Measurements from ENCODE around the gene PURA. TPM values are rescaled to one million over a fixed set of nuclear protein-coding genes. Genes with fewer than 3 reads are reported as not detected.

Gene PURA
- total and polyA plus RNA-seq, 2 donors from 2014 or later: 4.7 to 31.6 TPM

DNA sequence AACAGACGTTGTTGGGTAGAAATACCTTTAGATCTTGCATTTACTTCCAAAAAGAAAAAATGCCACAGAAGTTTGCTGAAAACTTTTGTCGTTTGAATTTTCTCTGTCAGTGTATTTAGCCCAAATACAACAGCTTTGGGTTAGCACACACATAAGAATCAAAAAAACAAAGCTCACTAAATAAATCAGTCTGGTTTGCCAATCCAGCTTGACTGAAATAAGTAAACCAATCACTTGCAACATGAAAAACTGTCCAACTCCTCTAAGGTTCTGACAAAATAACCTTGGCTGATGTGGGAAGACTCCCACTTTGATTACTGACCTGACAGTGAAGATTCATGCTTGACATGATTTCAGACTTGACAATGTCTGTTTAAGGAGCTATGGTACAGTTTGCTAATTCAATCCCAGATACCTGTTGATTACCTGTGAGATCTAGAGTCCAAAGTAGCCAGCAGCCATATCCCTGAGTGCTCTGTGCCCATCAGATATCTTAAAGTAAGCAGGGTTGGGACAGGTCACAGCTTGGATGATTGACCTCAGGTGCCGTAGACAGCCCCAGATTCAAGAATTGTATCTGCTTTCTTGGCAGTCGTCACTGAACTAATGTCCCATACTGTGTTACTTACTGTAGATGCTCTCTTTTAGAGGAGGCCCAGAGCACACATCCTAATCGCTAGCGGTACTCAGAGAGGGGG is 12.6 kb downstream of the PURA start:
- intact Hi-C loops (cut with DNase I): no loop called here
- FAIRE-seq (no peak), DNase-seq (no peak)
- TF ChIP-seq, protein P1, sequence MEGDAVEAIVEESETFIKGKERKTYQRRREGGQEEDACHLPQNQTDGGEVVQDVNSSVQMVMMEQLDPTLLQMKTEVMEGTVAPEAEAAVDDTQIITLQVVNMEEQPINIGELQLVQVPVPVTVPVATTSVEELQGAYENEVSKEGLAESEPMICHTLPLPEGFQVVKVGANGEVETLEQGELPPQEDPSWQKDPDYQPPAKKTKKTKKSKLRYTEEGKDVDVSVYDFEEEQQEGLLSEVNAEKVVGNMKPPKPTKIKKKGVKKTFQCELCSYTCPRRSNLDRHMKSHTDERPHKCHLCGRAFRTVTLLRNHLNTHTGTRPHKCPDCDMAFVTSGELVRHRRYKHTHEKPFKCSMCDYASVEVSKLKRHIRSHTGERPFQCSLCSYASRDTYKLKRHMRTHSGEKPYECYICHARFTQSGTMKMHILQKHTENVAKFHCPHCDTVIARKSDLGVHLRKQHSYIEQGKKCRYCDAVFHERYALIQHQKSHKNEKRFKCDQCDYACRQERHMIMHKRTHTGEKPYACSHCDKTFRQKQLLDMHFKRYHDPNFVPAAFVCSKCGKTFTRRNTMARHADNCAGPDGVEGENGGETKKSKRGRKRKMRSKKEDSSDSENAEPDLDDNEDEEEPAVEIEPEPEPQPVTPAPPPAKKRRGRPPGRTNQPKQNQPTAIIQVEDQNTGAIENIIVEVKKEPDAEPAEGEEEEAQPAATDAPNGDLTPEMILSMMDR (IDR thresholded peaks at IDR 0.05; ENCODE audit: borderline replicate concordance, extremely low read depth, insufficient read depth): no peak
- Histone ChIP-seq H3K27me3 (ENCODE audit: control insufficient read depth, insufficient read depth, low read length) (no peaks in the 10 kb centered on the region), H3K9ac (ENCODE audit: low read length in 3 of 3) (no peak overlapping the region), H3K27ac (ENCODE audit: low read depth in 2 of 2, low read length in 2 of 2) (no peak overlapping the region), H3K36me3 (ENCODE audit: control insufficient read depth in 2 of 3, insufficient read depth in 3 of 3, low read length in 3 of 3) (no peaks in the 10 kb centered on the region), H3K4me3 (ENCODE audit: low read length in 3 of 3) (no peak overlapping the region), H3K9me3 (ENCODE audit: control insufficient read depth in 2 of 3, insufficient read depth in 1 of 3, low read length in 3 of 3) (no peaks in the 10 kb centered on the region), H3K4me1 (ENCODE audit: control insufficient read depth in 2 of 3, insufficient read depth in 2 of 3, low read depth in 1 of 3, low read length in 3 of 3) (peaks cover 0 to 7% (median 3%) of the 10 kb centered on the region in 3 donors)

DNA sequence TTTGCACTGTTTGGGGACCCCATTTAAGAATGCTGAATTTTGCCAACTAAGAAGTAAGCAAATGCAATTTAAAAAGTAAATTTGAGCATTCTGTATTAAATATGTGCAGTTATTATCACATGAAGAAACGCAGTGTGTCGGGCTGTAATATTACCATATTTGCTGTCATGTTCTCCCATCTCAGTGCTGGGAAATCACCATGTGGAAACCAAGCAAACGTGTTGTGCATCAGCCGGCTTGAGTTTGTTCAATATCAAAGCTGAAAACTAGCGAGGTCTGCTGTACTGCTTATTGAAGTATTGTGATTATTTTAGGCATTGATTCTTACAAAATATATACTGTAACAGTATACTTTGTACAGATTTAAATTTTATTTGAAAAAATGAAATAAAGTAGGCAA is 14.5 kb downstream of the PURA start:
- Histone ChIP-seq H3K27me3 (ENCODE audit: control insufficient read depth, insufficient read depth, low read length) (no peaks in the 10 kb centered on the region), H3K4me3 (ENCODE audit: low read length in 3 of 3) (no peak overlapping the region), H3K27ac (ENCODE audit: low read depth in 2 of 2, low read length in 2 of 2) (no peak overlapping the region), H3K9me3 (ENCODE audit: control insufficient read depth in 2 of 3, insufficient read depth in 1 of 3, low read length in 3 of 3) (no peaks in the 10 kb centered on the region), H3K36me3 (ENCODE audit: control insufficient read depth in 2 of 3, insufficient read depth in 3 of 3, low read length in 3 of 3) (no peaks in the 10 kb centered on the region), H3K9ac (ENCODE audit: low read length in 3 of 3) (no peak overlapping the region), H3K4me1 (ENCODE audit: control insufficient read depth in 2 of 3, insufficient read depth in 2 of 3, low read depth in 1 of 3, low read length in 3 of 3) (peaks cover 0 to 14% (median 7%) of the 10 kb centered on the region in 3 donors)
- TF ChIP-seq, protein P1 (IDR thresholded peaks at IDR 0.05; ENCODE audit: borderline replicate concordance, extremely low read depth, insufficient read depth): no peak
- FAIRE-seq: no peak
- intact Hi-C loops (cut with DNase I): no loop called here
- no peak for DNase-seq

DNA sequence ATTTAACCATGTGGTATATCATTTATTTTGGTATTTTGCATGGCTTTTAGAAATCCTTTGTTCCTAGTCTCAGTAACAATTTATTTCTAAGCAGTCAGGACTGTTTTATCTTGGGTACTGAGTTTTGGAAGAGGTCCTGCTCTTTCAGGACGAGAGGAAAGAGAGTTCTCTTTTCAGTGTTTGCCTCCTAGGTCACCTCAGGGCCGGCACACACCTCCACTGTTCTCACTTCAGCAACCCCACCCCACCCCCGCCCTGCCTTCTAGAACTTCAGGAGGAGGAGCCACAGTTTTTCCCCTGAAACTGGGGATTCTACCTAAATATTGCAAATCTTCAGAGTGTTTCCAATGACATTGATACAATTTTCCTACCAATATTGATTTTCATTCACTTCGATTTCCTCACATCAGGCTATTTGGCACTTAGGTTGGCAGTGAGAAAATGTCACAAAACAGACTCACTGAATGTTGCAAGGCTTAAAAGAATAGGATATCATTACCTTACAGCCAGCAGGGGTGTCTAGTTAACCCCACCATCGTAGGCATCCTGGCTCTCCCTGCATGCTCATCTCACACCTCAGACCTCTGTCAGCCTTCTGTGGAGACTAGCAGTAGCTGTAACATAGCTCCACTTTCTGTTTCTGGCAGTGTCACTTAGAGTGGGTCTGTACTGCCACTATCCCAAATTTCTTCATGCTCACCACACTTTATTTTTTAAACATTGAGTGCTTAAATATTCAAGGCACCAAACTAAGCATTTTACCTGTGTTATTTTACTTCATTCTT is 17.2 kb downstream of the PURA start:
- H3K9me3 ChIP-seq (ENCODE audit: control insufficient read depth in 2 of 3, insufficient read depth in 1 of 3, low read length in 3 of 3): no peaks in the 10 kb centered on the region
- no peaks in the 10 kb centered on the region for H3K36me3 ChIP-seq (ENCODE audit: control insufficient read depth in 2 of 3, insufficient read depth in 3 of 3, low read length in 3 of 3)
- no peak overlapping the region for H3K4me3 ChIP-seq (ENCODE audit: low read length in 3 of 3)
- H3K4me1 ChIP-seq (ENCODE audit: control insufficient read depth in 2 of 3, insufficient read depth in 2 of 3, low read depth in 1 of 3, low read length in 3 of 3): peaks cover 0 to 10% (median 2%) of the 10 kb centered on the region in 3 donors
- TF ChIP-seq, protein P1 (IDR thresholded peaks at IDR 0.05; ENCODE audit: borderline replicate concordance, extremely low read depth, insufficient read depth): no peak
- H3K9ac ChIP-seq (ENCODE audit: low read length in 3 of 3): no peak overlapping the region
- FAIRE-seq (no peak), DNase-seq (no peak)
- H3K27me3 ChIP-seq (ENCODE audit: control insufficient read depth, insufficient read depth, low read length): no peaks in the 10 kb centered on the region
- intact Hi-C loops (cut with DNase I): no loop called here
- H3K27ac ChIP-seq (ENCODE audit: low read depth in 2 of 2, low read length in 2 of 2): no peak overlapping the region

Data from kidney (tissue), 14 donors.